ENCODE data around the gene M1AP. TPM values are rescaled to one million over a fixed set of nuclear protein-coding genes. Genes with fewer than 3 reads are reported as not detected.

M1AP gene
- total RNA-seq, 4 donors from 2014 or later, result 0.27 TPM; not detected in 3

DNA sequence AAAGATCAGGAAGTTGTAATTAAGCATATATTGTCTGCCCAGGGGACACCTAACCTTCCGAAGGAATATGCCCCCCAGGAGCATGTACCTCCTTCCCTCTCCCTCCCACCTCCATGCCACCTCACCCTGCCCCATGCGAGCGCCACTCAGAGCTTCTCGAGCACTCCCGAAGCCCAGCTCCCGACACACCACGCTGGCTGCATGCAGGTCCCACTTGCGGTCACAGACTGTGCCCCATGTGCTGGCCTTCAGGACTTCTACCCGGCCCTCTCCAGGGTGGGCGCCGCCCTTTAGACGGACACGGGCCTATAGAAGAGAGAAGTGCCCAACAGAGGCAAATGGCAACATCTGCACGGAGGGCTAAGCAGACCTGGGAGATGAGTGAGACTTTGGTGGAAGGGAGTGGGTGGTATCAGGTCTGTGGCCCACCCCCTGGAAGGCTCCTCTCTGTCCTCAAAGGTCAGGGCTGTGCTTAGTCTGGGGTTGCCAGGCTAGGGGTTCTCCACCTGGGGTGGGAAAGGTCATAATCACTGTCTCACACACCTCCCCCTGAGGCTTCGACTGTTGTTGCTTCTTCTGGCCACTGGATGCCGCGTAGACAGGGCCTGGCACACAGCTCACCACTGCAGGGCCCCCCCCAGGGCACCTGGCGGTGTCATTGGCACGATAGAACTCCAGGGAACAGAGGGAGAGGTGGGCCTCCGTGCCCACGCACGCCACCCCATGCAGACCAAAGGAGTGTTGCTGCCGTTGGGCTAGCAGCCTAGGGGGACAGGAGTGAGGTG lies 111.8 kb downstream of the M1AP start:
- TF ChIP-seq, protein P1, sequence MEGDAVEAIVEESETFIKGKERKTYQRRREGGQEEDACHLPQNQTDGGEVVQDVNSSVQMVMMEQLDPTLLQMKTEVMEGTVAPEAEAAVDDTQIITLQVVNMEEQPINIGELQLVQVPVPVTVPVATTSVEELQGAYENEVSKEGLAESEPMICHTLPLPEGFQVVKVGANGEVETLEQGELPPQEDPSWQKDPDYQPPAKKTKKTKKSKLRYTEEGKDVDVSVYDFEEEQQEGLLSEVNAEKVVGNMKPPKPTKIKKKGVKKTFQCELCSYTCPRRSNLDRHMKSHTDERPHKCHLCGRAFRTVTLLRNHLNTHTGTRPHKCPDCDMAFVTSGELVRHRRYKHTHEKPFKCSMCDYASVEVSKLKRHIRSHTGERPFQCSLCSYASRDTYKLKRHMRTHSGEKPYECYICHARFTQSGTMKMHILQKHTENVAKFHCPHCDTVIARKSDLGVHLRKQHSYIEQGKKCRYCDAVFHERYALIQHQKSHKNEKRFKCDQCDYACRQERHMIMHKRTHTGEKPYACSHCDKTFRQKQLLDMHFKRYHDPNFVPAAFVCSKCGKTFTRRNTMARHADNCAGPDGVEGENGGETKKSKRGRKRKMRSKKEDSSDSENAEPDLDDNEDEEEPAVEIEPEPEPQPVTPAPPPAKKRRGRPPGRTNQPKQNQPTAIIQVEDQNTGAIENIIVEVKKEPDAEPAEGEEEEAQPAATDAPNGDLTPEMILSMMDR (IDR thresholded peaks at IDR 0.05), result no peak
- TF ChIP-seq POLR2A (IDR thresholded peaks at IDR 0.05) (no peak), POLR2AphosphoS5 (IDR thresholded peaks at IDR 0.05) (no peak), EP300 (IDR thresholded peaks at IDR 0.05; ENCODE audit: low read depth) (no peak)
- Histone ChIP-seq H3K27ac (no peak overlapping the region), H3K4me3 (no peak overlapping the region), H3K27me3 (no peaks in the 10 kb centered on the region), H3K36me3 (peaks cover 0 to 4% (median 0%) of the 10 kb centered on the region in 4 donors), H3K4me1 (peaks cover 0 to 8% (median under 1%) of the 10 kb centered on the region in 4 donors), H3K9me3 (no peaks in the 10 kb centered on the region)
- in situ Hi-C loops (cut with MboI; ENCODE audit: low pct_ligation_motif_present in 1 of 4, low pct_unique_long_range_greater_than_20kb in 1 of 4, low sequenced_read_pairs in 3 of 4), result no loop called here
- intact Hi-C loops (cut with DNase I; ENCODE audit: low total_unique reads), result no loop called here
- WGBS, 2 donors (ENCODE audit: low coverage in 1 of 2), result 79 to 85% methylated on average over 8 to 23 of the region's 23 CpGs
- no peak for DNase-seq

DNA sequence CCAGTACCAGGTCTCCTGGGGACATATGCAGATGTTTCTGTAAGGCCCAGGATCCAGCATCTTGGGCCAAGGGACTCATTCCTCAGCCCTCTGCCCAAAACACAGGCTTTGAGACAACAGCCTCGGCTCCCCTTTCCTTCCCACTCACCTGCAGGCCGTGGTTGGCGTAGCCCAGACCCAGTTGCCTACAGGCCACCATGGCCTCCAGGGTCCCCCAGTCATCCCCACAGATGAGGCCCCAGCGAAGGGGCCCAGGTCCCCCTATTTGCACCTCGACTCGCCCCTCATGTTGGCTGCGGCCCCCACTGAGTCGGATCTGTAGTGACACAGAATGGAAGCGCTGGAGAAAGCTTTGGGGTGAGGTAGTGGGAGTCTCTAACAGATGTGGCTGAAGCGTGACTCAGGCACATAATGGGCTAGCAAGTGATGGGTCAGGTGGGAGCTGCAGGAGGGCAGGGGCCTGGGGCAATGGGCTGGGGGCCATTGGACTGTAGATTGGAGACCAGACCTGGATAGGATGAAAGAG lies 112.6 kb downstream of the M1AP start:
- intact Hi-C loops (cut with DNase I; ENCODE audit: low total_unique reads), result no loop called here

GRCh38 chr2:74534411-74534810 lies 113.7 kb downstream of the M1AP start:
- no peak for TF ChIP-seq POLR2A (IDR thresholded peaks at IDR 0.05)
- no peak for TF ChIP-seq POLR2AphosphoS5 (IDR thresholded peaks at IDR 0.05)
- TF ChIP-seq, protein P1 (IDR thresholded peaks at IDR 0.05), result no peak
- TF ChIP-seq EP300 (IDR thresholded peaks at IDR 0.05; ENCODE audit: low read depth), result no peak
- H3K27ac ChIP-seq, result no peak overlapping the region
- H3K4me3 ChIP-seq, result no peak overlapping the region
- DNase-seq, result no peak
- peaks cover 5 to 16% (median 8%) of the 10 kb centered on the region in 4 donors for H3K4me1 ChIP-seq
- peaks cover 0 to 4% (median 0%) of the 10 kb centered on the region in 4 donors for H3K36me3 ChIP-seq
- in situ Hi-C loops (cut with MboI; ENCODE audit: low pct_ligation_motif_present in 1 of 4, low pct_unique_long_range_greater_than_20kb in 1 of 4, low sequenced_read_pairs in 3 of 4), result no loop called here
- WGBS, 2 donors (ENCODE audit: low coverage in 1 of 2), result 79 to 85% methylated on average over 3 to 12 of the region's 12 CpGs
- H3K9me3 ChIP-seq, result no peaks in the 10 kb centered on the region
- H3K27me3 ChIP-seq, result no peaks in the 10 kb centered on the region
- intact Hi-C loops (cut with DNase I; ENCODE audit: low total_unique reads), result no loop called here

More for the DNA sequence above, 112.6 kb downstream of the M1AP start:
- 87 to 100% methylated on average over 1 to 10 of the region's 10 CpGs for WGBS, 2 donors (ENCODE audit: low coverage in 1 of 2)
- Histone ChIP-seq H3K4me1 (peaks cover 5 to 16% (median 8%) of the 10 kb centered on the region in 4 donors), H3K36me3 (peaks cover 0 to 4% (median 0%) of the 10 kb centered on the region in 4 donors), H3K4me3 (no peak overlapping the region), H3K27ac (no peak overlapping the region), H3K9me3 (no peaks in the 10 kb centered on the region), H3K27me3 (no peaks in the 10 kb centered on the region)
- no peak for DNase-seq
- in situ Hi-C loops (cut with MboI; ENCODE audit: low pct_ligation_motif_present in 1 of 4, low pct_unique_long_range_greater_than_20kb in 1 of 4, low sequenced_read_pairs in 3 of 4), result no loop called here
- no peak for TF ChIP-seq POLR2AphosphoS5 (IDR thresholded peaks at IDR 0.05)
- no peak for TF ChIP-seq POLR2A (IDR thresholded peaks at IDR 0.05)
- TF ChIP-seq EP300 (IDR thresholded peaks at IDR 0.05; ENCODE audit: low read depth), result no peak
- TF ChIP-seq, protein P1 (IDR thresholded peaks at IDR 0.05), result no peak

GRCh38 chr2:74533464-74533863 lies 114.7 kb downstream of the M1AP start:
- no peaks in the 10 kb centered on the region for H3K27me3 ChIP-seq
- H3K9me3 ChIP-seq, result no peaks in the 10 kb centered on the region
- TF ChIP-seq, protein P1 (IDR thresholded peaks at IDR 0.05), result no peak
- no peak for TF ChIP-seq POLR2A (IDR thresholded peaks at IDR 0.05)
- no peak for TF ChIP-seq EP300 (IDR thresholded peaks at IDR 0.05; ENCODE audit: low read depth)
- TF ChIP-seq POLR2AphosphoS5 (IDR thresholded peaks at IDR 0.05), result no peak
- 85 to 86% methylated on average over 2 to 4 of the region's 4 CpGs for WGBS, 2 donors (ENCODE audit: low coverage in 1 of 2)
- no peak for DNase-seq
- in situ Hi-C loops (cut with MboI; ENCODE audit: low pct_ligation_motif_present in 1 of 4, low pct_unique_long_range_greater_than_20kb in 1 of 4, low sequenced_read_pairs in 3 of 4), result no loop called here
- no peak overlapping the region for H3K4me3 ChIP-seq
- no peak overlapping the region for H3K27ac ChIP-seq
- peaks cover 10 to 21% (median 14%) of the 10 kb centered on the region in 4 donors for H3K4me1 ChIP-seq
- H3K36me3 ChIP-seq, result peaks cover 0 to 4% (median 0%) of the 10 kb centered on the region in 4 donors
- intact Hi-C loops (cut with DNase I; ENCODE audit: low total_unique reads), result no loop called here
